GM18868 (cell line): ENCODE data around the gene GABRD.

Source experiments
- ATAC-seq: cut with Tn5 transposase; IDR thresholded peaks from one replicate; pipeline ENCODE4 v1.9.1; 2021; ENCODE audit warnings: mild to moderate bottlenecking, moderate library complexity; ENCODE audit not compliant: unreplicated experiment

The GABRD gene

DNA sequence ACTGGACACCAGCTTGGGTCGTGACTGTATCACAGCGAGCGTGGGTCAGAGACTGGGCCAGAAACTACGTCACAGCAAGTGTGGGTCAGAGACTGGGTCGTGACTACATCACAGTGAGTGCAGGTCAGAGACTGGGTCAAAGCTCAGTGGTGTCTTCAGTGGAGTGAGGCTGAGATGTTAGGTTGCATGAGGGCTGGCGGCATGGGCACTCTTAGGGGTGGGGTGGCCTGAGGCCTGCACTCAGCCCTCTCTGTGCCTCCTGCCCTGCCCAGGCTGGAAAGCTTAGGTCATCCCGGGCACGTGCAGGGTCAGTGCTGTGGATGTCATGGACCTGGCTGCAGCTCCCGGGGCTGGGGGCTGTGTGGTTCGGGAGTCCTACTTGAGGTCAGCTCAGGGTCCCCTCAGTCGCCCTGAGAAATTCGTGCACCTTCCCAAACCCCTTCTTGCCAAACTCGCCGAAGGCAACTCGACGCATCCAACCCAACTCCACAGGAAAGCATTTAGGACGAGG is 34.5 kb upstream of the GABRD start:
- ATAC-seq = no peak

DNA sequence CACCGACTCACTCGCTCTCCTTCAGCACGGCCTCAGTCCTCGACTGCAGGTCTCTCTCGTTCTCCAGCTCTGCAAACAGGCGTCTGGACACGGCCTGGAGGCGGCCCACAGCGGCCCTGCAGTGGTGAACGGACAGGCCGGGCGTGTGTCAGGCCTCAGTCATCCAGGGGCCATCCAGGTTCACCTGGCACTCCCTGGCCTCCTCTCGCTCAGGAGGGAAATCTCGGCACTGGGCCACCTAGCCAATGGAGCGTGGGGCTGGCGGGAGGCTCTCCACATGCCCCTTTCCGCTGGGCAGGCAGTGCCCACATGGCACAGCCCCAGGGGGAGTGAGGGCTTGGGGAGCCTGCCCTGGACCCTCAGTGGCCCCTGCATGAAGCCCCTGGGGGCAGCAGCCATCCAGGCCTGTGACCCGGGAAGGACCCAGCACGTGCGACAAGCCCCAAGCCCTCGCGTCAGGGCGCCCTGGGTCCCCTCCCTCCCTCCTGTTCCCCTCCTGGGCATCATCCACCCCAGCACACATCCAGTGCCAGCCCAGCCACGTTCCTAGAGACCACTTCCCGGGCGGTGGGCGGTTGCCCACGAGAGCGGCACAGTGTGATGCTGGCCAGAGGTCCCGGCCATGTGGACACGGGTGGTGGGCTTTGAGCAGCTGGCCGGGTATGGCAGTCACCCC is 33.6 kb upstream of the GABRD start:
- no peak for ATAC-seq

DNA sequence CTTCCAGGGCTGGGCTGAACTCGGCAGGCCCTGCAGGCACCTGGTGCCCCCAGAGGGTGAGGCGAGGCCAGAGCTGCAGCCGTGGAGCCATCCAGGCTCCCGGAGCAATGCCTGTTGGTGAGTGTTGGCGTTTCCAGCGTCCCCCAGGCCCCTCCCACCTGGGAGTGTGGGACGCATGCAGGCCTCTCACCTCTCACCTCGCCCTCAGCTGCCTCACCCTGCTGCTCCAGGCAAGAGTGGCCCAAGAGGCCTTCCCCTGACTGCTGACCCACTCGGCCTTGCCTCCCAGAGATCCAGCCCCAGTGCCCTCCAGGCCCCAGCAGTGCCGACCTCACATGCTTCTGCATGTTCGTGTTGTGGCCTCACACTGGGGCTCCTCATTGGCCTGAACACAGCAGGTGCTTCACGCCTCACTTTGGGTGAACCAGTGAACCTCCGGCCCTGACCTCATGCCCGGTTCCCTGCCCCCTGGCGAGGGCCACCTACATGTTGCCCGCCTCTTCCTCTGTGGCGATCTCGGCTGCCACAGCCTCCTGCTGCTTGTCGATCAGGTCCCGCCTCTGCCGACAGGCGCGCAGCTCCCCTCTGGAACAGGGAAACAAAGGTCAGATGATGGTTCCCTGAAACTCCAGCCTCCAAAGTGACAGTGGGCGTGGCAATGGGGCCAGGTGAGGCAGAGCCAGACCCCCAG is 32.5 kb upstream of the GABRD start:
- no peak for ATAC-seq

DNA sequence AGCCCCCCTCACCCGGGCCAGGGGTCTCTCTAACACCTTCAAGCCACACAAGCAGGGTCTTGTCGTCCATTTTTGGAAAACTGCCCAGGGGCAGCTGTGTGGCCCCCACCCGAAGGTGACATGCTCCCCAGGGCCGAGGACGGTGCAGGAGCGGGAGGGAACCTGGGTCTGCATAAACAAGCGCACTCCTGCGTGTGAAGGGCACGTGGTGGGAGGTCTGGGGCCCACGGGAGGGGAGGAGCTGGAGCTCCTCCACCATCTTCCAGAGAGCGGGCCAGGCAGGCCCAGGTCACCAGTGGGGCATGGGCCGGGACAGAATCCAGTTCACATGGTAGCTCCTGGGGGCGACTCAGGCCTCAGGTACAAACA is 32.0 kb upstream of the GABRD start:
- no peak for ATAC-seq

DNA sequence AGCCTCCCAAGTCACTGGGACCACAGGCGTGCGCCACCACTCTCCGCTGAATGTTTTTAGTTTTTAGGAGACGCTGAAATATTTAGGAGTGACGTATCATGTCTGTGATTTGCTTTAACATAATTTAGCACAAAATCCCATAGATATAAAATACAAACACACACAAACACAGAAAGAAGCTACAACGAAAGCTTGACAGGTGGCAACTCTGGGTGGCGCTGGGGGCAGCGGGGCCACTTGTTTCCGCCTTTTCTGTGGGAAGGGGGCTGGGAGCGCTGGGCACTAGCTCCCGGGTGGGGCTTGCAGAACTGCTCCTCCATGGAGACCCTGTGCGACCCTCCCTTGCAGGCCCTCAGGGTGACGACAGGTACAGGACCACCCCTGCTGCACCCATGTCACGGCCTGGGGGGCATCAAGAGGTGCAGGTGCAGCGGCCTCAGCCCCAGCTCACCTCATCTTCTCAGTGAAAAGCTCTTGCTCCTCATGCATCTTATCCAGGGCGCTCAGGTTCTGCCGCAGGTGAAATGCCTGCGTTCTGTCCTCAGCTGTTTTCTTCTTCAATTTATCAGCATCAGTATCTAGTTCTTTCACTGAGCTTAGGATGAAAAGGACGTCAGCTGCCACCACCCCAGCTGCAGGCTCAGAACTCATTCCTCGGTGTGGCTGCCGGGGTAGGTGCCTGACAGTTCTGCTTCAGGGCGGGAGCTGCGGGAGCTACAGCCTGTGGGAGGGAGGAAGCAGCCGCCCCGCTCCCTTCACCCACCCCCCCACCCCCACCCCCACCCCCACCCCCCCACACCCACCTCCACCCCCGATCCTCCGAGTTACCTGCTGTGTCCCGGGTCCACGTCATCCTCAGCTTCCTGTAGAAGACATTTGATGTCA is 30.8 kb upstream of the GABRD start:
- ATAC-seq = no peak

DNA sequence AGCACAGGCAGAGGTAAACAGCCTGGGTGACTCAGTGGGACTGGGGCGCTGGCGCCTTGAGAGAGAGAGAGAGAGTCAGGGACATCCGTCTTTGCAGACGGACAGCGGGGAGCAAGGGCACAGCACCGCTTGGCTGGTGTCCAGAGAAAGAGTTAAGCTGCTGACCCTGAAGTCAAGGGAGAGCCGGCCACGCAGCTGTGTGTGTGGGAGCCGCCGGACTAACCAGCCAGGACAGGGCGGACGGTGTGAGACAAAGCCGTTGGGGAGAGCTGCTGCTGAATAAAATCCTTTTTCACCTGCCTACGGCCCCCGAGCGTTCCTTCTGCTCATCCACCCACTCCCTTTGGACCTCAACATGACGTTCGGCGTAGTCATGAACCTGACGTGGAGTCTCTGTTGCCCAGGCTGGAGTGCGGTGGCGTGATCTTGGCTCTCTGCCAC is 30.0 kb upstream of the GABRD start:
- ATAC-seq = no peak

DNA sequence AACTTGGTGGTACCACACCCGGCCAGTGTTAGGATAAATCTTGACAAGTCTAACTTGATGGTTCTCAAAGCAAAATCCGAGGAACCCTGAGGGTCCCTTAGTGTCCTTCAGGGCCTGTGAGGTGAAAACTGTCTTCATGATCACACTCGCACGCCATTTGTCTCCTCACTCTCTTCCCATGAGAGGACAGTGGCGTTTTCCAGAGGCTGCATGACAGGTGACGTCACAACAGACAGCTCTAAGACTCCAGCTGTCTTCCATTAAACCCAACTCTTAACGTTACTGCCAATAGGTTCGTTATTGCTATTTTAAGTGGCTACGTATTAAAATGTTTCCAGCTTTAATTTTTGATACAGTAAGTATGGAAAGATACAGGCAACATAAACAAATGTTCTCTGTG is 29.4 kb upstream of the GABRD start:
- no peak for ATAC-seq

DNA sequence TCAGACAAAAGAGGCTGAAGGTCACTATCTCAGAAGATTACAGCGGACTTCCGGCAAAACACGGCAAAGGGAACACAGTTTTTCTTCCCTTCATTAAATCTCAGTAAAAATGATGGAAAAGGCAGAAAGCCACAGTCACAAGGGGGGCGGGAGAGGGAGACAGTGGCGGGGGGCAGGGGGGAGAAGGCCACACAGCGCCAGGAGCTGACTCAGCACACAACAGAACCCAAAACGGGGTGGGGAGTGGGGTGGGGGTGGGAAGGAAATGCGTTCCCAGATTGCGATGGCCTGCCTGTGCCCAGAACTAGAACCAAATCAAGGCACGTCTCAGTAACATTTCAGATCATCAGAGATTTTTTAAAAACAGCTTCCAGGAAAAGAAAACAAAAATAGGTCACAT is 28.9 kb upstream of the GABRD start:
- ATAC-seq = no peak

DNA sequence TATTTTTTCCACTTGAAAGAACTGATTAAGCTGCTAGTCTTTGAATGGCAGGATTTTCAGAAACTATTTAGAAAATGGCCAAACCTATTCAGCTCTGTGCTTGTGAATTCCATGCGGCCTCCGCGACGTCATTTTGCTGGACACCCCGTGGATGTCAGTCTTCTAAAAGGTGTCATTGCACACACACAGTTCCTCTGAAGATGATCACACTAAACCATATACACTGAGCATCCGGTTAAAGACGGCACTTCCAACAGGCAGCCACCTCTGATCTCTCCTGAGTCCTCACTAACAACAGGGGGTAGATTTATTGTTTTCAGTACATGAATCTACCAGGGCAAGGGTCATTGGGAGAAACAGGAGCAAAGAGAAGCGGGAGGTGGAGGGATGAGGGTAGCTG is 24.6 kb upstream of the GABRD start:
- ATAC-seq = no peak

DNA sequence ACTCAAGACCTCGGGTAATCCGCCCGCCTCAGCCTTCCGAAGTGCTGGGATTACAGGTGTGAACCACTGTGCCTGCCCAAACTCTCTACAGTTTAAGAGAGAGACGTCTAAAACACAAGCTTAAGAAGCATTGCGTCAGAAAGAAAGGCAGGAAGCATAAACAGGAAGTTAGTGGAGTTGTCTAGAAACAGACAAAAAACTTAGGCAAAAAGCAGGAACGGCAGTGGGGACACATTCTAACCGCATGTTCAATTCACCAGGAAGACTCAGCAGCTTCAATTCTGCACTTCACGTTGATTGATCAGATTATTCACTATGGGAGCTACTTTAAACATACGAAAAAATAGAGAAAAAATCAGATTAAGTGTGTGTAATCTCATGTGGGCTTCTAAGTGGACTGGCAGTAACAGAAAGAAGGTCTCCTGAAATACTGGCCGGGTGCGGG is 22.9 kb upstream of the GABRD start:
- no peak for ATAC-seq

DNA sequence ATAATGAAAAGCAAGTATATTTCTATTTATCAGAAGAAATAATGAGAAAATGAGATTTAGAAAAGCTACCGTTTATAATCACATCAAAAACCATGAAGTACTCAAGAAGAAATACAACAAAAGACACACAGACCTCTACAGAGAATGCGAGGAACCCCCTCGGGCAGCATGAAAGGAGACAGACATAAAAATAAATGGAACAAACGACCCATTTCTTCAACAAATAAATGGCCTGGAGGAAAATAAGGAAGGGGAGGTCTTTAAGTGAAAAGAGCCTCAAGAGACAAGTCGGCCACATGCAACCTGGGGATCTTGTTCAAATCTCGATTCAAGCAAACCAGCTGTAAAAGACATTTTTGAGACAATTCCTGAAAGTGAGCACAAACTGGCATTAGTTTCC is 21.6 kb upstream of the GABRD start:
- no peak for ATAC-seq

DNA sequence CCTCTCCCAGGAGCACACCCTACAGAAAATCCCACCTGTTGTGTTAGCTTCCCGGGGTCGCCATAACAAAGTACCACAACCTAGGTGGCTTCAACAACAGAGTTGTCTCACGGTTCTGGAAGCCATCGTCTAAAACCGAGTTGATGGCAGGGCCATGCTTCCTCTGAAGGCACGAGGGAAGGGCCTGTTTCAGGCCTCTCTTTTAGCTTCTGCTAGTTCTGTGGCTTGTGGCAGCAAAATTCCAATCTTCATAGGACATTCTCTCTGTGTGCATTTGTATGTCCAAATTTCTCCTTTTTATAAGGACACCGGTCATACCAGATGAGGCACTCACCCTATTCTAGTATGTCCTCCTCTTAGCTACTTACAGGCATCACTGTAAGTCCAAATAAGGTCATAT is 18.7 kb upstream of the GABRD start:
- ATAC-seq = no peak

DNA sequence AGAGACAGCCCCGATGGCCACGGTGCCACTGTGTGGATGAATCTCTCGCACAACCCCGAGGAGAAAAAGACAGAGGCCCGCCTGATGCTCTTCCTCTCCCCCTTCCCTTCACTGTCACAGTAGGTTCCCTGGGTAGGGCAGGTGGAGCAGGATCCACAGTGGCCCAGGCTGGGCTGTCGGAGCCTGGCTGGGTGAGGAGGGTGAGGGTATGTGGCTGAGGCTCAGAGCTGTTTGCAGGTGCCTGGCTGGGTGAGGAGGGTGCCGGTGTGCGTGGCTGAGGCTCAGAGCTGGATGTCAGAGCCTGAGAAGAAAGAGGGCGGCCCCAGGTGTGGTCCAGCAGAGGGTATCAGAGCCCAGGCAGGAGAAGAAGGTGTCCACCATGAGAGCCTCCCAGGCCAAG is 18.3 kb upstream of the GABRD start:
- no peak for ATAC-seq

DNA sequence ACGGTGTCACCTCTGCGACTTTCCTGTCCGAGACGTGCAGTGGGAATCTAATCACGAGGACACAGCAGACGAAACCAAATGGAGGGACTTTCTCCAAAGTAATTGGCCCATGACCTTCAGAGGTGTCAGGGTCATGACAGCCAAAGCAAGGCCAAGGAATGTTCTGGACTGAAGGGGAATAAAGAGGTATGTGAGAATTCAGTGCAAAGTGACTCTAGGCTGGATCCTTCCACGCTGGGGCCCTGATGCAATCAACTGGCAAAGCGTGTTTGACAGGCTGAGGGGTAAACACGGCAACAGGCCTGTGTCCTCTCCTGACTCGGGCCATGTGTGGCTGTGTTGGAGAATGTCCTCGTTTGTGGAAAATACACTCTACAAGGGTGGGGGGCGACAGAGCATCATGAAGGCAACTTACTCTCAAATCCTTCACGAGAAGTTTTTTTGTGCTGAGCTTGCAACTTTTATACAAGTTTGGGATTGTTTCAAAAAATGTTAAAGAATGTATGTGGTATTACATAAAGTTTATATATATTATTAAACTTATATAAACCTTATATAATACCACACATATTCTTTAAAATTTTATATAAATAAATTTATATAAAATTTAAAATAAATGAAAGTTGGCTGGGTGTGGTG is 17.3 kb upstream of the GABRD start:
- no peak for ATAC-seq

DNA sequence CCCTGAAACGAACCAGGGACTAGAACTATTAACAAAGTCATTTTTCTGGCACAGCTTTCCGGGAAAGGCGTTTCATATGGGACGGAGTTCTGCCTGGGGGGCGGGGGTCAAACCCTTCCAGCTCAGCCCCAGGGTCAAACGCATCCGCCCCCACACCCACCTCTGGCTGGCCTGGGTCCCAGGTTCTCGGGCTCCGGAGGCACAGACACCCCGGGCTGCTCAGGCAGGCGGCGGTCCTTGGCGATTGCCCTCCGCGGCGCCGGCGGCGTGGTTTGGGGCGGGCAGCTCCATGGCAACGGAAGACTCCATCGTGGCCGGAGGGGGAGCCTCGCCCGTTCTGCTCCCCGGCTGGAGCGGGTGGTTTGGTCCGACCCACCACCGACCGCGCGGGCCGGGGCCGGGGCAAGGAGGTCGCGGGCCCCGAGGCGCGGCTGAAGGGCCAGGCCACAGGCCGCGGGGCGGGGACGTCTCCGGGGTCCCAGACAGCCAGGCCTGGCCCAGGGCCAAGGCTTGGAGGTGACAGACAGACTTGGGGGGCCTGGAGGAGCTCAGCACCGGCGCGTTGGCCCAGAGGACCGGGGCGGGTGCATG is 15.5 kb upstream of the GABRD start, which contains the start of gene CFAP74:
Gene CFAP74 (minus strand): TSS at position 246 of the 591 bp plus-strand sequence. CDS start 12,830 bp downstream, outside the sequence.
- ATAC-seq = no peak

DNA sequence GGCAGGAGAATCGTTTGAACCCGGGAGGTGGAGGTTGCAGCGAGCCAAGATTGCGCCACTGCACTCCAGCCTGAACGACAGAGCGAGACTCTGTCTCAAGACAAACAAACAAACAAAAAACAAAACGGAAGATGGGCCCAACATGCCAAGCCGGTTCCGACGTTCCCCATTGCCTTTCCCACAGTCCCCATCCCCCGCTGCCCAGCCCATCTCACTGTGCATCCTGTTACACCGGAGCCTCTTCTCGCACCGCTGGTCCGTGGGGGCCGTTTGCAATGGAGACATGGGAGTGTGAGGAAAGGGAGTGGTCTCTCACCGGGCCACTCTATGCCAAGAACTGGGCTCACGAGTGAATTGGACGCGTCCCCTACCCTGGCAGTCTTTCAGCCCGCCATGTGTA is 14.3 kb upstream of the GABRD start:
- no peak for ATAC-seq

DNA sequence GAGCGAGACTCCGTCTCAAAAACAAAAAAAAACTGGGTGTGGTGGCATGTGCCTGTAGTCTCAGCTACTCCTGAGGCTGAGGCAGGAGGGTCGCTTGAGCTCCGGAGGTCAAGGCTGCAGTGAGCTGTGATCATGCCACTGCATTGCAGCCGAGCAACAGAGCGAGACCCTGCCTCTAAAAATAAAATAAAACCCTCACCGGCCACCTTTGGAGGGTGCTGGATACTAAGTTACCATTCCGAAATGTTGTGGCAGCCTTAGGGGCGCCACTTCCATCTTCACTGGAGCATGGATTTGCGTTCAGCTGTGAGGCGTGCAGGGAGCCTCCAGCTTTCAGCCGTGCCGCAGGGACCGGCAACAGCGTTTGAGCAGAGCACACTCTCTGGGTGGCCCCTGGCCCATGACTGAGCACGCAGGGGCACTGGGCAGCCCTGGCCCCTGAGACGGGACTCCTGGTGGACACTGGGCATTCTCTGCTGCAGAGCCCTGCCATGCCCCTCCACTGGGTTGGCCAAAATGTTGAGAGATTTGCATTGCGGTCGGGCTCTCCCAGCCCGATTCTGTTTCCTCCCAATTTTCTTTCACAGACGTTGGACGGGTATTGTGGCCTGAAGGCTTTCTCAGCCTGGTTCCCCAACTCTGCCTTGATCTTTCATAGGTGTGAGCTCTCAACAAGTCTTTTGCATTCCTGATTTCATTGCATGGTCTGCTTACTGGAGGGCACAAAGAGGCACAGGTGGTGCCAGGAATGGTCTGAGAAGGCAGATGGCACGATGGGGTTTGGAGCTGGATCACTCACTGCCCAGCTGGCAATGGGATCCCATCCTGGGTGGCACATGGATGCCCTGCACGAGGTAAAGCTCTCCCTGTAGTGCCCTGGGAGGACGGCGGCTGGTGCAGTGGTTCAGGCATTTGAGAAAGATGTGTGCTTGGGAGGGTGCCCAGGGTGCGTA is 9.8 kb upstream of the GABRD start:
- ATAC-seq = no peak

DNA sequence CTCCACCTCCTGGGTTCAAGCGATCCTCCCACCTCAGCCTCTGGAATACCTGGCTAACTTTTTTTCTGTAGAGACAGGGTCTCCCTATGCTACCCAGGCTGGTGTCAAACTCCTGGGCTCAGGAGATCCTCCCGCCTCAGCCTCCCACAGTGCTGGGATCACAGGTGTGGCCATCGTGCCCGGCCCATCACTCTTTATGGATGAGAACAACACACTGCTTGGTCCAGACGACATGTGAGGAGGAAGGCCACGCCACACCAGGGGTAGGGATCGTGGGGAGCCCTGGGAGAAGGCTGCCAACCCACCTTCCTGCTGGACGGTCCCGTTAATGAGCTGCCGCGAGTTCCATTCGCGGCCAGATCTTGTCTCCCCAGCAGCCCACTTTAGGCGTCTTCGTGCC is 5.0 kb upstream of the GABRD start:
- ATAC-seq = no peak
